Measurements from ENCODE around the gene TOMM20L. TPM values are rescaled to one million over a fixed set of nuclear protein-coding genes. Genes with fewer than 3 reads are reported as not detected.

The TOMM20L gene
- total RNA-seq, 4 donors from 2014 or later: 2.7 TPM; not detected in 3

DNA sequence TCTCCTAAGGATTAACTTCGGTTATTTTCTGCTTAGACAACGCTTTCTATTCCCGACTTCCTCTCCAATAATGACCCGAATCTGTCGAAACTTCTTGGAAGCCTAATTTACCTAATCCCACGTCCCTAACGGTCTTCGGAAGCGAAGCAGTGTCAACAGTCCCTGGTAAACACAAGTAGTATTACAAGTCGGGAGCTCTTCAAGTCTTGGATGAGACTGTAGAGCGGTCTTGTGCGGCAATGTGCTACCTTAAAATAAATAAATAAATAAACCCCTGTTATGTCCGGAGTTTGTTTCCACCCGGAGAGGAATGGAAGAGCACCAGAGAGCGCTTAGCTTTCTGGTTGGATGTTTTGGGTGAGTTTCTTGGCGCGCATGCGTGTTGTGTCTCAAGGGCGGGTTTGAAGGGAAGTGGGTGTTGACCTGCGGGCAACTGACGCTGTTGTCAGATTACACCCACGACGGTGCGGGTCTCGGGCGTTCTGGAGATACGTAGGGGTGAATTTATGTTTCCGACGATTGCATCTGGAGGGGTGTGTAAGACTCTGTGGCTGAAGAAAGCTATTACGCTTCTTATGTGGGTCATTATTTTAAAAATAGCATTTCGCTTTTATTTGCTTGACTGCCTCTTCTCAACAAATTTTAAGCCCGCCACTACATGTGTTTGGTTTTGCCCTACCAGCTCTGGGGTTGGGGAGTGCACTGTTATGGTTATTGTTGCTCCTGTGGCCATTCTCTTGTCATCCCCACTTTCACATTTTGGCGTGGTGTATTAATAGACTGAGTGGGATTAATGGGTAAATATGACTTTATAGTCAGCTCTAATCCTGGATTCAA, 31.8 kb downstream of the TOMM20L start, which contains the start of the genes KIAA0586 and TIMM9:
TSS of gene KIAA0586 (plus strand) at position 439 of the 837 bp plus-strand sequence. CDS start 546 bp downstream, outside the sequence.
TSS of gene TIMM9 (minus strand) at position 251 of the 837 bp plus-strand sequence. CDS start 15,586 bp downstream, outside the sequence.
- H3K4me3 ChIP-seq: peak within 1 kb of the TSS; percentile 93
- H3K9me3 ChIP-seq: no peaks in the 10 kb centered on the region
- H3K4me1 ChIP-seq: peaks cover 23% of the 10 kb centered on the region
- peaks cover 9% of the 10 kb centered on the region for H3K36me3 ChIP-seq
- no peaks in the 10 kb centered on the region for H3K27me3 ChIP-seq
- TF ChIP-seq POLR2AphosphoS5 (IDR thresholded peaks at IDR 0.05) (peak in 2 of 3 donors; percentile 69 to 80), POLR2A (IDR thresholded peaks at IDR 0.05) (peak in 1 of 2 donors; percentile 66), EP300 (IDR thresholded peaks at IDR 0.05) (peak; percentile 21)
- TF ChIP-seq, protein P1, sequence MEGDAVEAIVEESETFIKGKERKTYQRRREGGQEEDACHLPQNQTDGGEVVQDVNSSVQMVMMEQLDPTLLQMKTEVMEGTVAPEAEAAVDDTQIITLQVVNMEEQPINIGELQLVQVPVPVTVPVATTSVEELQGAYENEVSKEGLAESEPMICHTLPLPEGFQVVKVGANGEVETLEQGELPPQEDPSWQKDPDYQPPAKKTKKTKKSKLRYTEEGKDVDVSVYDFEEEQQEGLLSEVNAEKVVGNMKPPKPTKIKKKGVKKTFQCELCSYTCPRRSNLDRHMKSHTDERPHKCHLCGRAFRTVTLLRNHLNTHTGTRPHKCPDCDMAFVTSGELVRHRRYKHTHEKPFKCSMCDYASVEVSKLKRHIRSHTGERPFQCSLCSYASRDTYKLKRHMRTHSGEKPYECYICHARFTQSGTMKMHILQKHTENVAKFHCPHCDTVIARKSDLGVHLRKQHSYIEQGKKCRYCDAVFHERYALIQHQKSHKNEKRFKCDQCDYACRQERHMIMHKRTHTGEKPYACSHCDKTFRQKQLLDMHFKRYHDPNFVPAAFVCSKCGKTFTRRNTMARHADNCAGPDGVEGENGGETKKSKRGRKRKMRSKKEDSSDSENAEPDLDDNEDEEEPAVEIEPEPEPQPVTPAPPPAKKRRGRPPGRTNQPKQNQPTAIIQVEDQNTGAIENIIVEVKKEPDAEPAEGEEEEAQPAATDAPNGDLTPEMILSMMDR (IDR thresholded peaks at IDR 0.05): no peak
- DNase-seq (ENCODE audit: low spot score in 2 of 2): peak; percentile 98
- H3K27ac ChIP-seq: peak within 1 kb of the TSS; percentile 91
- WGBS: 0% methylated on average over 33 of the region's 33 CpGs

DNA sequence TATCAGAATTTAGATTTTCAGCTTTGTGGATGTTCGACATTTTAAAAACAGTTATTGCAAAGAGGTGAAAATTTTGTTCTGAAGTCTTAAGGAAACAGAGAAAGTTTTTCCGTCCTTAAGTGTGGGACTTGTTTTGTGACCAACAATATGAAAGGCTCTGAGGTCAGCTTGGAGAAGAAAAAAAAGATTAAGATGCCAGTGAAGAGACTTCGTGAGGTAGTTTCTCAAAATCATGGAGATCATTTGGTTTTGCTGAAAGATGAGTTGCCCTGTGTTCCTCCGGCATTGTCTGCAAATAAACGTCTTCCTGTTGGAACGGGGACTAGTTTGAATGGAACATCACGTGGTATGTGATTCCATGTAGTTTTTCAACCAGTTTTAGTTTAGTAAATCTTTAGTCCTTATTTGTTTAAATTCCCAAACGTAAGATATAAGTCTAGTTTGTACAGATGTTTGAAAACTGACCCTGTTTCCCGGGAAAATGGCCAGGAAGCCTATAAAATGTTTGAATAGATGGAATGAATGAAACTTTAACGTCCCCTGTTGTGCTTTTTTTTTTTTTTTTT, 32.5 kb downstream of the TOMM20L start:
- Histone ChIP-seq H3K27me3 (no peaks in the 10 kb centered on the region), H3K36me3 (peaks cover 16% of the 10 kb centered on the region), H3K27ac (peak overlapping the region; percentile 91), H3K4me1 (peaks cover 23% of the 10 kb centered on the region), H3K9me3 (no peaks in the 10 kb centered on the region), H3K4me3 (peak overlapping the region; percentile 93)
- no peak for DNase-seq (ENCODE audit: low spot score in 2 of 2)
- WGBS: under 1% methylated on average over 10 of the region's 10 CpGs
- TF ChIP-seq, protein P1 (IDR thresholded peaks at IDR 0.05): no peak
- no peak for TF ChIP-seq EP300 (IDR thresholded peaks at IDR 0.05)
- TF ChIP-seq POLR2AphosphoS5 (IDR thresholded peaks at IDR 0.05): no peak
- no peak for TF ChIP-seq POLR2A (IDR thresholded peaks at IDR 0.05)

GRCh38 chr14:58430156-58430555, 34.4 kb downstream of the TOMM20L start:
- 70% methylated on average over 1 of the region's 1 CpG for WGBS
- Histone ChIP-seq H3K36me3 (peaks cover 26% of the 10 kb centered on the region), H3K4me3 (no peak overlapping the region), H3K27me3 (no peaks in the 10 kb centered on the region), H3K9me3 (no peaks in the 10 kb centered on the region), H3K27ac (no peak overlapping the region), H3K4me1 (peaks cover 21% of the 10 kb centered on the region)
- no peak for DNase-seq (ENCODE audit: low spot score in 2 of 2)
- TF ChIP-seq, protein P1 (IDR thresholded peaks at IDR 0.05): no peak
- TF ChIP-seq POLR2AphosphoS5 (IDR thresholded peaks at IDR 0.05) (no peak), EP300 (IDR thresholded peaks at IDR 0.05) (no peak), POLR2A (IDR thresholded peaks at IDR 0.05) (no peak)

DNA sequence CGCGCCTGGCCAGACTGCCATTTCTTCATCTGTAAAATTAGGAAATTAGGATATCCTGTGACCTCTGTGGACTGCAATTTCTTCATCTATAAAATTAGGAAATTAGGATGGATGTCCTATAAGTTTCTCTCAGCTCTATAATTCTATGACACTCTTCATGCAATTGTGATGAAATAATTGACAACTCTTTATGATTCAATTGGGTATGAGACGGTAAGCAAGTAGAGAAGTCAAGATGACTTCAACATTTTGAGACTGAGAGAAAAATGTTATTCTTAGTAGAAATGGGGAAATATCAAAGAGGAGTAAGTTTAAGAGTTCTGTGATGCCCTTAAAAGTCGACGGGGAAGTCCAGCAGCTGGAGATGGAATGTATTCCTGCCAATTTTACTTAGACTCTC, 43.7 kb downstream of the TOMM20L start:
- Histone ChIP-seq H3K4me1 (no peaks in the 10 kb centered on the region), H3K4me3 (no peak overlapping the region), H3K9me3 (no peaks in the 10 kb centered on the region), H3K36me3 (peaks cover 55% of the 10 kb centered on the region), H3K27me3 (no peaks in the 10 kb centered on the region), H3K27ac (no peak overlapping the region)
- 76% methylated on average over 5 of the region's 5 CpGs for WGBS
- DNase-seq (ENCODE audit: low spot score in 2 of 2): no peak
- no peak for TF ChIP-seq POLR2AphosphoS5 (IDR thresholded peaks at IDR 0.05)
- TF ChIP-seq POLR2A (IDR thresholded peaks at IDR 0.05): no peak
- no peak for TF ChIP-seq EP300 (IDR thresholded peaks at IDR 0.05)
- TF ChIP-seq, protein P1 (IDR thresholded peaks at IDR 0.05): no peak

- WGBS: 93% methylated on average over 5 of the region's 5 CpGs
- Histone ChIP-seq H3K36me3 (peaks cover 72% of the 10 kb centered on the region), H3K4me3 (no peak overlapping the region), H3K27me3 (no peaks in the 10 kb centered on the region), H3K9me3 (no peaks in the 10 kb centered on the region), H3K4me1 (no peaks in the 10 kb centered on the region), H3K27ac (no peak overlapping the region)
- DNase-seq (ENCODE audit: low spot score in 2 of 2): no peak
- TF ChIP-seq POLR2AphosphoS5 (IDR thresholded peaks at IDR 0.05): no peak
- TF ChIP-seq, protein P1 (IDR thresholded peaks at IDR 0.05): no peak
- TF ChIP-seq POLR2A (IDR thresholded peaks at IDR 0.05): no peak
- no peak for TF ChIP-seq EP300 (IDR thresholded peaks at IDR 0.05)
Measured at GRCh38 chr14:58444627-58445026, 48.9 kb downstream of the TOMM20L start.
